Left ventricle myocardium superior (tissue), 1 donor: ENCODE results near the gene SH3BP1. TPM values are rescaled to one million over a fixed set of nuclear protein-coding genes. Genes with fewer than 3 reads are reported as not detected.

ENCODE experiments used
- ATAC-seq: fragments of 200-7000 bp; cut with Tn5 transposase; one replicate; pipeline ENCODE4 v1.9.1; 2020; ENCODE audit warnings: mild to moderate bottlenecking, moderate library complexity
- DNase-seq: peaks from one replicate; pipeline ENCODE4 v3.0.0-alpha.2; 2020
- intact Hi-C: fragments of 100-400 bp; cut with micrococcal nuclease; formaldehyde crosslinking; loops from one replicate; pipeline ENCODE4 v1.11.0; 2022
- total RNA-seq: library from RNA; stranded (reverse); fragmentation: NEBNext Ultra II Directional; extraction: Animal tissue kit (Norgen Biotek cat#: 25700); gene quantifications from one replicate; pipeline ENCODE4 v1.2.1, GENCODE V29; 2021
- donor health status: DM: no; HTN: yes; CAD: no; lungs with severe emphysema.

SH3BP1 gene
- total RNA-seq, 1 donor from 2014 or later = 2.7 TPM

GRCh38 chr22:37611207-37611606 lies 28.3 kb upstream of the SH3BP1 start:
- DNase-seq (no peak), ATAC-seq (no peak)
- intact Hi-C loops = no loop called here

GRCh38 chr22:37616201-37617083 lies 23.0 kb upstream of the SH3BP1 start:
- intact Hi-C loops = no loop called here

GRCh38 chr22:37617431-37617830 lies 22.0 kb upstream of the SH3BP1 start:
- intact Hi-C loops = no loop called here
- no peak for DNase-seq
- no peak for ATAC-seq

More at GRCh38 chr22:37616201-37617083, 23.0 kb upstream of the SH3BP1 start:
- no peak for ATAC-seq
- DNase-seq = no peak

GRCh38 chr22:37618072-37618656 lies 21.3 kb upstream of the SH3BP1 start:
- DNase-seq = no peak
- ATAC-seq = no peak
- intact Hi-C loops = no loop called here

- ATAC-seq (no peak), DNase-seq (no peak)
- intact Hi-C loops = no loop called here
Measured at GRCh38 chr22:37618674-37619073, 20.8 kb upstream of the SH3BP1 start.

- no peak for ATAC-seq
- intact Hi-C loops = no loop called here
Measured at GRCh38 chr22:37619991-37620390, 19.5 kb upstream of the SH3BP1 start.

GRCh38 chr22:37621352-37621860 lies 18.1 kb upstream of the SH3BP1 start:
- intact Hi-C loops = no loop called here
- no peak for ATAC-seq

More at GRCh38 chr22:37619991-37620390, 19.5 kb upstream of the SH3BP1 start:
- DNase-seq = no peak

GRCh38 chr22:37623075-37624016 lies 16.1 kb upstream of the SH3BP1 start:
- ATAC-seq (peak; percentile 57), DNase-seq (peak; percentile 77)
- intact Hi-C loops = no loop called here

More at GRCh38 chr22:37621352-37621860, 18.1 kb upstream of the SH3BP1 start:
- DNase-seq = no peak

- DNase-seq (no peak), ATAC-seq (no peak)
- intact Hi-C loops = no loop called here
Measured at GRCh38 chr22:37624017-37624365, 15.5 kb upstream of the SH3BP1 start.

- ATAC-seq (no peak), DNase-seq (no peak)
- intact Hi-C loops = no loop called here
Measured at GRCh38 chr22:37624876-37625275, 14.6 kb upstream of the SH3BP1 start.

GRCh38 chr22:37625737-37626136 lies 13.7 kb upstream of the SH3BP1 start:
- ATAC-seq (no peak), DNase-seq (no peak)
- intact Hi-C loops = no loop called here

GRCh38 chr22:37626144-37626543 lies 13.3 kb upstream of the SH3BP1 start:
- ATAC-seq = peak; percentile 82
- peak; percentile 87 for DNase-seq
- intact Hi-C loops = no loop called here

GRCh38 chr22:37626556-37627075 lies 12.9 kb upstream of the SH3BP1 start:
- no peak for DNase-seq
- intact Hi-C loops = no loop called here
- ATAC-seq = no peak

- no peak for ATAC-seq
- intact Hi-C loops = no loop called here
Measured at GRCh38 chr22:37627121-37627520, 12.3 kb upstream of the SH3BP1 start.

GRCh38 chr22:37627545-37627944 lies 11.9 kb upstream of the SH3BP1 start:
- ATAC-seq (no peak), DNase-seq (peak; percentile 56)
- intact Hi-C loops = no loop called here

More at GRCh38 chr22:37627121-37627520, 12.3 kb upstream of the SH3BP1 start:
- DNase-seq = no peak

- intact Hi-C loops = no loop called here
- DNase-seq = no peak
- ATAC-seq = no peak
Measured at GRCh38 chr22:37628830-37629229, 10.6 kb upstream of the SH3BP1 start.

GRCh38 chr22:37629928-37630327 lies 9.5 kb upstream of the SH3BP1 start:
- DNase-seq (no peak), ATAC-seq (no peak)
- intact Hi-C loops = no loop called here

GRCh38 chr22:37630839-37631435 lies 8.5 kb upstream of the SH3BP1 start:
- no peak for DNase-seq
- no peak for ATAC-seq
- intact Hi-C loops = no loop called here
